Measurements from ENCODE around the gene RASAL2.

DNA sequence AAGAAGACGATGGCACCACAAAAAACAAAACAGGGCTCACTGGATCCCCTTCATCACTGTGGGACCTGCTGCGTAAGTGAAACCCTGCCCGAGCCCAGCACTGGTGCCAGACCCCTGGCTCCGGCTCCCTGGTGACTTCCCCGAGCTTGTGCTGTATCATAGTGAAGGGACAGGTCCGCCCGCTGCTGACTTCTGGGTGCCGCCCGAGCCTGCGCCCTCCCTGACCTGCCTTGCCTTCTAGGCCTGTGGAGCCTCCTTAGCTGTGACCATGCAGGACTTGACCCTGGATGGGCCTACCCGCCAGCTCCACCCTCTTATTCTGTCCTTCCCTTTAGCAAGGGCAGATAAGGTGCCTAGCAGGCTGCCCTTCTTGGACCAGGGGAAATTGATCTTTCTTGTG, 426.9 kb downstream of the RASAL2 start:
- TF ChIP-seq, protein P1, sequence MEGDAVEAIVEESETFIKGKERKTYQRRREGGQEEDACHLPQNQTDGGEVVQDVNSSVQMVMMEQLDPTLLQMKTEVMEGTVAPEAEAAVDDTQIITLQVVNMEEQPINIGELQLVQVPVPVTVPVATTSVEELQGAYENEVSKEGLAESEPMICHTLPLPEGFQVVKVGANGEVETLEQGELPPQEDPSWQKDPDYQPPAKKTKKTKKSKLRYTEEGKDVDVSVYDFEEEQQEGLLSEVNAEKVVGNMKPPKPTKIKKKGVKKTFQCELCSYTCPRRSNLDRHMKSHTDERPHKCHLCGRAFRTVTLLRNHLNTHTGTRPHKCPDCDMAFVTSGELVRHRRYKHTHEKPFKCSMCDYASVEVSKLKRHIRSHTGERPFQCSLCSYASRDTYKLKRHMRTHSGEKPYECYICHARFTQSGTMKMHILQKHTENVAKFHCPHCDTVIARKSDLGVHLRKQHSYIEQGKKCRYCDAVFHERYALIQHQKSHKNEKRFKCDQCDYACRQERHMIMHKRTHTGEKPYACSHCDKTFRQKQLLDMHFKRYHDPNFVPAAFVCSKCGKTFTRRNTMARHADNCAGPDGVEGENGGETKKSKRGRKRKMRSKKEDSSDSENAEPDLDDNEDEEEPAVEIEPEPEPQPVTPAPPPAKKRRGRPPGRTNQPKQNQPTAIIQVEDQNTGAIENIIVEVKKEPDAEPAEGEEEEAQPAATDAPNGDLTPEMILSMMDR (IDR thresholded peaks at IDR 0.05), result no peak
- TF ChIP-seq POLR2A (IDR thresholded peaks at IDR 0.05), result no peak
